ENCODE data around the gene GPX8. TPM values are rescaled to one million over a fixed set of nuclear protein-coding genes. Genes with fewer than 3 reads are reported as not detected.

GPX8 gene
- total and polyA plus RNA-seq, 9 of the 15 experiments (the other 6 are each of a cell fraction or from before 2014, with no cell fraction given) = 0.62 to 1.8 (median 1.2) TPM

- Histone ChIP-seq H3K9me1 (ENCODE audit: control insufficient read depth, insufficient read depth, low read length) (no peaks in the 10 kb centered on the region), H3K9ac (ENCODE audit: insufficient read depth in 1 of 2, low read depth in 2 of 2, low read length in 2 of 2) (no peak overlapping the region), H3K27ac (ENCODE audit: extremely low read depth, low read depth, low read length) (no peak overlapping the region), H3K9me3 (replicated peaks; ENCODE audit: control insufficient read depth, insufficient read depth, low read depth, low read length) (no peaks in the 10 kb centered on the region), H3K36me3 (ENCODE audit: control insufficient read depth, insufficient read depth, low read length) (no peaks in the 10 kb centered on the region), H2AFZ (ENCODE audit: low read depth, low read length) (no peak overlapping the region), H3K4me2 (ENCODE audit: insufficient read depth, low read length) (no peak overlapping the region), H4K20me1 (replicated peaks; ENCODE audit: control insufficient read depth, insufficient read depth, low read length) (no peaks in the 10 kb centered on the region), H3K79me2 (ENCODE audit: control insufficient read depth, insufficient read depth, low read length) (no peaks in the 10 kb centered on the region), H3K27me3 (ENCODE audit: control insufficient read depth in 2 of 2, insufficient read depth in 2 of 2, low read length in 2 of 2) (peaks cover under 1 to 5% of the 10 kb centered on the region in 2 experiments; a peak in 2 of 5 replicates), H3K4me1 (replicated peaks in 1 of 2; ENCODE audit: control insufficient read depth in 2 of 2, insufficient read depth in 2 of 2, low read length in 2 of 2) (no peaks in the 10 kb centered on the region), H3K4me3 (no peak overlapping the region)
- FAIRE-seq (no peak), ATAC-seq (no peak), DNase-seq (ENCODE audit: extremely low read depth in 1 of 4, low spot score in 3 of 4) (peak in 1 of 4 experiments; percentile 26)
- CTCF ChIA-PET (ENCODE audit: low intra/inter-chr PET ratio) = interaction anchor here (0.8 to 3.0 kb wide), 3 partner anchors 217 to 1674 kb away, joined by 4 to 17 read pairs (median 8); no protein-coding TSS in a partner anchor
- intact Hi-C loops (cut with micrococcal nuclease) = no loop called here
- TSS peak; percentile 37 for BruUV-seq (replicated peaks)
- 1% methylated on average over 9 of the region's 9 CpGs for WGBS (ENCODE audit: insufficient coverage, low coverage, missing lambda C conversion rate)
- POLR2A ChIA-PET = no interaction called here
- in situ Hi-C loops (cut with MboI) = no loop called here
- TF ChIP-seq BRCA1 (IDR thresholded peaks at IDR 0.05) (0 out of 2 replicates have a peak, but pooled peaks have one; percentile 67), BRCA1 (CRISPR knock-in tag; IDR thresholded peaks at IDR 0.05) (no peak), NR2C2 (CRISPR knock-in tag; IDR thresholded peaks at IDR 0.05) (no peak), NR2C2 (tag; IDR thresholded peaks at IDR 0.05) (no peak), MCM2 (IDR thresholded peaks at IDR 0.05; ENCODE audit: low read depth) (no peak), NONO (IDR thresholded peaks at IDR 0.05; ENCODE audit: low read depth in 2 of 2, low read length in 1 of 2) (no peak), XRCC3 (IDR thresholded peaks at IDR 0.05) (no peak), ZNF23 (CRISPR knock-in tag; IDR thresholded peaks at IDR 0.05) (no peak), C11orf30 (IDR thresholded peaks at IDR 0.05; ENCODE audit: low read depth) (peak; percentile 38; the same call in 1 of the 2 replicates), TEAD4 (IDR thresholded peaks at IDR 0.05; ENCODE audit: low read length) (no peak), TEAD4 (CRISPR knock-in tag; IDR thresholded peaks at IDR 0.05; ENCODE audit: borderline replicate concordance) (no peak), ZNF277 (CRISPR knock-in tag; IDR thresholded peaks at IDR 0.05; ENCODE audit: borderline replicate concordance) (no peak), POLR2H (tag; IDR thresholded peaks at IDR 0.05; ENCODE audit: low read depth) (0 out of 2 replicates have a peak, but pooled peaks have one; percentile 72), EP300 (IDR thresholded peaks at IDR 0.05; ENCODE audit: low read length) (no peak), PHTF2 (CRISPR knock-in tag; IDR thresholded peaks at IDR 0.05) (no peak), CHD4 (IDR thresholded peaks at IDR 0.05; ENCODE audit: insufficient read depth, insufficient replicate concordance, low read depth, low read length, poor library complexity, severe bottlenecking) (no peak), ZNF217 (CRISPR knock-in tag; IDR thresholded peaks at IDR 0.05) (no peak), YY1 (IDR thresholded peaks at IDR 0.05; ENCODE audit: borderline replicate concordance in 1 of 3, control insufficient read depth in 1 of 3, extremely low read depth in 1 of 3, insufficient read depth in 3 of 3, insufficient read length in 1 of 3, insufficient replicate concordance in 2 of 3, low read depth in 1 of 3, low read length in 2 of 3) (no peak)
These were observed 680 bp downstream of the GPX8 start for GRCh38 chr5:55160493-55161209.
